GM19395 (cell line): ENCODE measurements around the gene SMAD9.

Experiments used
- ATAC-seq: cut with Tn5 transposase; IDR thresholded peaks from one replicate; pipeline ENCODE4 v1.9.1; 2021; ENCODE audit warnings: mild to moderate bottlenecking, moderate library complexity; ENCODE audit not compliant: unreplicated experiment

Gene SMAD9

DNA sequence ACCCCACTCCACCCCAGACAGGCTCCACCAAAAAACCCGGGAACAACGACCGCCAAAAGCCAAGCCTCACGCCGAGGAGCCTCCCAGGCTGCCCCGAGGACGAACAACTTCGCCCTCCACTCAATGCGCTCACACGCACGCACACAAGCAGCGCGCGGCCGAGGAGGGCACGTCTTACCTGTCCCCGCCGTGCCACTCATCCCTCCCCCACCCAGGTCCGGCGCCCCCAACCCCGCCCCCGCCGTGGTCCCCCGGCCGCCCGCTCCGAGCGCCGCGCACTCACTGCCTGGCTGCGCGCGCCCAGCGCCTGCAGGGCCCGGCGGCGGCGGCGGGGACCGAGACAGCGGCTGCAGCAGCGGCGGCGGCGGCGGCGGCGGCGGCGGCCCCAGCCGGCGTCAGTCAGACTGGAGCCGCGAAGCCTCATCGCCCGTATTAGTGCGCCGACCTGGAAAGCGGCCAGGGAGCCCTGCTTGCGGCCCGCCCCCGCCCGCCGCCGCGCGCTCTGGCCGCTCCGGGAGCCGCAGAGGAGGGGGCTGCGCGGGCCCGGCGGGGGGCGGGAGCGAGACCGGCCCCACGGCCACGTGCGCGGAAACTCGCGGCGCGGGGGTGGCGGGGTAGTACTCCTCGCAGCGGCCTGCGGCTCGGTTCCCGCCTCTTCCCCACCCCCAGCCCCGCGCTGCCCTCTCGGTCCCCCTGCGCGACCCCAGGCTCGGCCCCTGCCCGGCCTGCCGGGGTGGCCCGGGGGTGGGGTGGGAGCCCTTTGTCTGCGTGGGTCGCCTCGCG is at the start of gene SMAD9:
SMAD9 (minus strand) TSS at position 406 of the 783 bp plus-strand sequence. CDS start 40,549 bp downstream, outside the sequence.
- ATAC-seq: peak; percentile 74

DNA sequence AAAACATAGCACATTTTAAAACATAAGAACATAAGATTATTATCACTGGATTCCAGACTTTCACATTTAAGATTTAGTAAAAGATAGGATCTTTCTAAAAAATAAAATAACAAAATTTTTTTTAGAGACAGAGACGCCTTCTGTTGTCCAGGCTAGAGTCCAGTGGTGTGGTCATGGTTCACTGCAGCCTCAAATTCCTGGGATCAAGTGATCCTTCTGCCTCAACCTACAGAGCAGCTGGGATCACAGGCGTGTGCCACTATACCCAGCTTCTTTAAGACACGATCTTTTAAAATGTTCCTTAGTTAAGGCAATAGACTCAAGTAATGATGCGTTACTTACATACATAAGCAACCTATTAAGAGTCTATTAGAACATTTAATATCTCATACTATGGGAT is 46.4 kb upstream of the SMAD9 start:
- no peak for ATAC-seq

DNA sequence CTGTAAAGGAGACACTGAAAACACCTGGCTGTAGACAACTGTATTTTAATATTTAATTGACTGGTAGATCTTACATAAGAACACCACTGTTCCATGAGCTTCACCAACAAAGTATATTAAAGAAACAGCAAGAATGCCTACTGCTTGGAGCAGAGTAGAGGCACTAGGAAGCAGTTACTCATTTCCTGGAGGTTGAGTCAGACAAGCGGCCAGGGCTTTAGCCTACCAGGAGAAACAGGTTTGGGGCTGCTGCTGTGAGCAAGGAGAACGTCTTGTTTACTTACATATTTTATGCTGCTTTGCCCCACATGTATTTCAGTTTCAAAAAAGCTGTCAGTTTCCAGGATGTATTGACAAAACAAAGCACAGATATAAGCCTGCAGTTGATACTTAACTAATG is 45.7 kb upstream of the SMAD9 start:
- ATAC-seq: no peak

- no peak for ATAC-seq
Observed at GRCh38 chr13:36959456-36960116, 39.5 kb upstream of the SMAD9 start.

DNA sequence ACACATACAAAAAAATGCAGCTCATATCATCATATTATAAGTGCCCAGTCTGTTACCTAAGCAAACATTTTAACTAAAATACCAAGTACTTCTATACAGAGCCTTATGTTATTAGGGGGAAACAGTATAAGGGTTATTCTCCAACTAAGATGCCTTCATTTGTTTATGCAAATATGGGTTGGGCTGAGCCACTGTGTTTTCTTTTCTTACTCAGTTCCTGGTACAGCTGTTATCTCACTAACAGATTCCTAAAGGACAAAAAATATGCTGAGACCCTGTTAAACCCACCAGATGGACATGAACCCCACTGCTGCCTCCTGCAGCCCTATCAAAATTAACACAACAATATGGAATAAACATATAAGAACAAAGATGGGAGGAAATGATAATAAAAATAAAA is 34.5 kb upstream of the SMAD9 start:
- no peak for ATAC-seq

DNA sequence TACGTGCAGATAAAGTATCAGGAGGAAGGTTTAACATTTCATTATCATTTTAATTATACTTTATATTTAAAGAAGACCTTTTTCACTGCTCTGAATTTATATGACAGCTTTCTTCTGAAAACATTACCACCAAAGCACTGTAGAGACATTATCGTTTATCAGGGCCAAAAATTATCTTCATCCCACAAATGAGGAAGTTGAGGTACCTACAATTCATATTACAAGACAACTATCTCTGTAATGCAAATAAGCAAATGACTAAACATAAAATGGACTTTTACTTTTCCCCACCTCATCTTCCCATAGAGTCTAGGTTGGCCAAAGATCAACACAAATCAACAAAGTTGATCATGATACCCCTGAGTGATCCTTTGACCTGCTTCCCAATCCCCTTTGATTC is 30.9 kb upstream of the SMAD9 start:
- no peak for ATAC-seq

DNA sequence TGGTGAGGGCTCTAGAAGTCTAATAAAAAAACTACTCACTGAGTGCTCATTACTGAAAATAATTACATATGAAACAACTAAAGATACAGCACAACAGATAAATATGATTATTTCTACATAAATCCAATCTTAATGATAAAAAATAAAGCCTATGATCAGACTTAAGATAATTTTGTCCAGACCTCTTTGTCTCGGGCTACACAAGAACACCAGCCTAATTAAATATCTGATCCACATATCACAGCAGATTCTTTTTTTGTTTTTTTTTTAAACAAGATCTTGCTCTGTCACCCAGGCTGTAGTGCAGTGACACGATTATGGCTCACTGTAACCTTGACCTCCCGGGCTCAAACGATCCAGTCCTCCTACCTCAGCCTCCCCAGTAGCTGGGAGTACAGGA is 30.3 kb upstream of the SMAD9 start:
- ATAC-seq: no peak

GRCh38 chr13:36945078-36945477 is 25.0 kb upstream of the SMAD9 start:
- no peak for ATAC-seq

- ATAC-seq: no peak
Observed at GRCh38 chr13:36925603-36926002, 5.6 kb upstream of the SMAD9 start.

- ATAC-seq: no peak
Observed at GRCh38 chr13:36924001-36924400, 4.0 kb upstream of the SMAD9 start.

- no peak for ATAC-seq
Observed at GRCh38 chr13:36921631-36922301, 1.7 kb upstream of the SMAD9 start.

DNA sequence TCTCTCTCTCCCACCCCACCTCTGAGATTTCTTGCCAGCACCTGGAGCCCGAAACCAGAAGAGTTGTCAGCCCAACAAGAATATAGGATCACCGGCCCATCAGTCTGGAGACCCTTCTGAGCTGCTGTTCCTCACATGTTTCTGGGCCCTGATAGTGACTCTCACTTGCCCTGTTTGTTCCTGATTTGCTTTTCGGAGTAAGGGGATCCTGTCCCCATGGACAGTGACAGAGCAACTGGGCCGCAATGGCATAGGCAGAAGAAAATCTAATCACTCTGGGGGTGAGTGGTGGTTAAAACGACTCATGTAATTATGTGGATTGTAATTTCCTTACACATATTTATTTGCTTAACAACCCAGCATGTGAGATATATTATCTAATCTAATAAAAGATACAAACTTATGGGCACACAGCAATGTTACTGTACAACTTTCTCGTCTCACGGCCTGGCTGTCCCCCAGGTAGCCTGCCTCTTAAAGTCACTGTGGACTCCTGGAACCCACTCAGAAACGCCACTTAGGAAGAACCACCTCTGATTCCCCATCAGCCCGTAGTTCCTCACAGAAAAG is 663 bp upstream of the SMAD9 start:
- ATAC-seq: no peak

DNA sequence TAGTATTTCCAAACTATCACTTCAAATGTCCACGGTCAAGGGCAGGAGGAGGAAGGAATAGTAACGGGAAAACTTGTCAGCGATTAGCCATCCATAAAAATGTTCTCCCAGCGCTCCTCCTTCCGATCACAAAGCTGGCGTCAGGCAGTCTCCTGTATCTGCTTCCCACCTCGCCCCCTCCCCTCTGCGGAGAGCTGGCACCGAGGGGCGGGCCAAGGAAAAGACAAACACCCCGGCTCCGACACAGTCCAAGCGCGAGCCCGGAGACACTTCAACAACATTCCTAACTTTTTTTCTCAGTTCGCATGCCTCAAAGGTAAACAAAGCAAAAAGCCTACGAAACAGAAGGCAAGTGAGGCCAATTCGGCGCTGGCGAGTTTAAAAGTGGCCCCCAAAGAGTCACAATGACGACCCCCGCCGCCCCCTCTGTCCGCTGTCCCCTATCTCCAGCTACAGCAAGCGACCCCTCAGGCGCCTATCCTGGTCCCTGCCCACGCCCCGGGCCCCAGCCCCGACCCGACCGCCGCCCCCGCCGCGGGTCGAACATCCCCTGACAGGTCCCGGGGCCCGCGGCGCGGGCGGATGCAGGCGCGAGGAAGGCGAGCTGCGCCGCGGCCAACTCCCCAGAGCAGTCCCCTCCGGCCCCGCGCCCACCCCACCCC is 736 bp downstream of the SMAD9 start:
- ATAC-seq: peak; percentile 36

DNA sequence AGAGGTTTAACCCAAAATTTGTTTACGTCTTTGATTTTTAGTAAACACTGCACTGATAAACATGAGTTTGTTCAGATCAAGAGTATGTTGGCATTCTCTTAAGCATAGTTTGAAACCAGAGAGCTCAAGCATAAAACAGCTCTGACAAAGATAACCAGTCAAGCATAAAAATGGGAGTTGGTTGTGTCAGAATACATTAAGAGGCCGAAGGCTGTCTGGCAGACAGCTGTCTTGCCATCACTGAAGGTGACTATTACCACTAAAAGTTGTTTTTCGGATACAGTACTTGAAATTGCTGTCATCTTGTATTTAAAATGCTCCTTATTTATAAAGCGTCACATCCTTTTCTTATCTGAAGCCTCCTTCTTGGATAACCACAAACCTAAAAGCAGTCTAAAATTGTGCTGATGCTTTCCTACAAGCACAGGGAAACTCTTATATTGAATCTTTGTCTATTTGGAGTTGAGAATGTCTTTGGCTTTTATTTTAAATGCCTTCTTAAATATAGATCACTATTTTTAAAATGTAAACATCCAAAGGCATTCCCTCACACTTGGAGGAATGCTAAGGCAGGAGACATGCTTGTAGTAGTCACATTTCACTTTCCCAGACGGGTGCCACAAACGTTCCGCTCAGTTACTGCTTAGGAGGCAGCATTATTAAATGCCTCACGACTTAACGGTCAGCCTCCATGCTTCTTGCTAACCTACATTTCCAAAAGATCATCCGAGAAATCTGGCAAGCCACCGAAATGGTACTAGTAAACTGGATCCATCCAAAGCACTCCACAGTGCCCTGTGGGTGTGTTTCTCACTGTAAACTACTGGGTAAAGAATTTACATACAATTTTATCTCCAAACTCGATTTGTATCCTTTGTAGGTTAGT is 1.5 kb downstream of the SMAD9 start:
- ATAC-seq: no peak

GRCh38 chr13:36917311-36917710 is 2.7 kb downstream of the SMAD9 start:
- ATAC-seq: no peak

DNA sequence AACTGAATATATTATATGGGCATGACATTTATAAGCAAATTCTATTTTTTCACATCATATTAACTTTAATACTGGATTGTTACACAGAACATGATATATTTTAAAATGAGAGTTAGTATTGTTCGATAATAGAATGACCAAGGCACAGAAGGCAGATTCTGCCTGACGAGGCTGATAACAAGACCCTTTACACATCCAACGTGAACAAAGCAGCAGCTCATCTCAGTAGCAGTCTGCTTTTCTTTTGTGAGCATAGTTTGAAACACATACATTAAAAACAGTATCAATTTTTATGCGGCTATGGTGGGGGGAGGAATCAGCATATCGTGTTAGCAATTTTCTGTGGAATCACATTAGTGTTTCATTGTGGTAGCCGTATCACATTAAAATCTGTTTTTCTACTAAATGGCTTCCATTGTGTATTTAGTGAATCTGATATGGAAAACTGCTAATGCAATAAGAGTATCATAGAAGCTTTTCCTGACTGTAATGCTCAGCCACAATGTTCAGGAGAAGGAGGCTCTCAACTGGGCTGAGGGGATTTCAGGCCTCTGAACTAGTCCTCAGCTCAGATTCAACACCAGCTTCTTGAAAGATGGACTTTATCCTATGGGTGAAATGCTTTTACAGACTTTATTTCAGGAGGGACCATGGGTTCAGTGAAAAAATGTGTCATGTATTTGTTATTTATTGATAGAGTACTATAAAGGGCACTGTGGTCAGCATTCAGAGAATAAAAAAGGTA is 4.0 kb downstream of the SMAD9 start:
- ATAC-seq: no peak

DNA sequence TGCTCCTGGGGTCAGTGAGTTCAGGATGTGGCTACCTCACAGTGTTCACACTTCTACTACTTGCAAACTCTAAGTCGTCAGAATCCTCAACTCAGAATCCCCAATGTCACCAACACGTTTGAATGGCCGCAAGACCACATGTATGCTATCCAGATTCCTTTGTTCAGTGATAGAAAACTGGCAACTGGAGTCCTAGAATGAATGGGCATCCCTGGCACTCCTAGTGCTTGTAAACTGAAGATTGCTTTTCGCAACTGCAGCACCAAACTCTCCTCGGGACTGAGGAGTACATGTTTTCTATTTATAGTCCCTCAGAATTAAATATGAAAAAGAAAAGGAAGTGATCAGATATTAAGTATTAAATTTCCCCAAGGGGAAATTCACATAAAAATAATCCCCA is 4.9 kb downstream of the SMAD9 start:
- ATAC-seq: no peak

DNA sequence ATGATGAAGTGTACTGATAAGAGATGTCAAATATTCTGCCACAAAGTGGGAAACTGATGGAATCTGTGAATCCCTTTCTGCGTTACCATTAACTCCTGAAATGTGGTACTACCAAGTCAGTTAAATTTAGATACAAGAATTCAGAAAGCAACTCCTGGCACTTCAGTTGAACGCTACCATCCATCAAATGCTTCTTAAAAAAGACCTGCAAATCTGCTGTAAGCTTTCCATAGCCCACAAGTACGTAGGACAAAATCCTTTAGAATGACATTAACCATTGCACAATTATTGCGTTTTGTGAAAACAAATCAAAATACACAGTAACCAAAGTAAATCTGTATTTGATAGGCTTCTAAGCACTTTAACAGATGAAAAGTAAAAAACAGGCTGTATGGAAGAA is 5.4 kb downstream of the SMAD9 start:
- ATAC-seq: no peak

DNA sequence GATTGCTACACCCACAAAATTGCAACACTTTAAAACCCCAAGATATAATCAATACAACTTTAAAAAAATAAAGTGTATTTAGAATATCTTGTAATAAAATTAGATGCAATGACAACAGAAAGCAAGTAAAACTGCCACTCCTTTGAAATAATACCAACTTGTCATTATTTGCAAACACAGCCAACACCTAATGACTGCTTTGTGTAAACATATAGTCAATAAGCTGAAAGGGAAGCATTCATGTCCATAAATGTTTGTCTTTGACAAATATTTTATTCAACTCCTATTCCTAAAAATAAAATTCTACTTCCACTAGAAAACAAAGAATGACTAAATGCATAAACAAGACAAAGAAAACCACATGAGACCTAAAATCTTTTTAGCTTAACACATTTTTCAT is 6.6 kb downstream of the SMAD9 start:
- ATAC-seq: no peak
